PC-9 (cell line): ENCODE data around the gene CYP3A4. TPM values are rescaled to one million over a fixed set of nuclear protein-coding genes. Genes with fewer than 3 reads are reported as not detected.

Source experiments
- BruUV-seq: library from RNA; stranded (reverse); fragments of 400-500 nt; replicated peaks from 2 replicates; lab custom pipeline; 2021; lab: Mats Ljungman, UMichigan
- CTCF ChIA-PET: fragments of 300-600 bp; sonication (Branson Sonifier 250); formaldehyde crosslinking; loops from one replicate; lab custom pipeline; 2022; ENCODE audit warnings: antibody characterized with exemption; lab: Charles Lee
- POLR2A ChIA-PET: fragments of 300-600 bp; sonication (Branson Sonifier 250); formaldehyde crosslinking; loops from one replicate; lab custom pipeline; 2022; ENCODE audit warnings: antibody characterized with exemption; ENCODE audit not compliant: unreplicated experiment; lab: Charles Lee
- DNase-seq, 2 experiments: peaks; one replicate each; pipeline versions ENCODE4 v3.0.0 to v3.0.0-alpha.2; 2015 to 2022; ENCODE audit warnings: mixed read lengths in 1 of 2
- H2AFZ ChIP-seq: fragments of 200-600 bp; sonication (generic); 2 replicates; pipeline ENCODE4 v1.8.1; 2017; ENCODE audit warnings: antibody characterized with exemption
- H3F3A ChIP-seq: fragments of 200-600 bp; sonication (generic); 2 replicates; pipeline ENCODE4 v1.8.1; 2017; ENCODE audit warnings: antibody characterized with exemption, mild to moderate bottlenecking, low read depth; ENCODE audit not compliant: insufficient read depth
- H3K27ac ChIP-seq: fragments of 200-600 bp; sonication (generic); 2 replicates; pipeline ENCODE4 v1.6.1; 2016; ENCODE audit warnings: mixed run types
- H3K27me3 ChIP-seq: fragments of 200-600 bp; sonication (generic); 2 replicates; pipeline ENCODE4 v1.6.1; 2016; ENCODE audit warnings: low read depth, mixed run types; ENCODE audit not compliant: insufficient read depth
- H3K36me3 ChIP-seq: fragments of 200-600 bp; sonication (generic); 2 replicates; pipeline ENCODE4 v1.6.1; 2016; ENCODE audit warnings: low read depth, mixed run types
- H3K4me1 ChIP-seq: fragments of 200-600 bp; sonication (generic); replicated peaks from 2 replicates; pipeline ENCODE4 v1.6.1; 2016; ENCODE audit warnings: mixed run types; ENCODE audit not compliant: insufficient read depth
- H3K4me2 ChIP-seq: fragments of 200-600 bp; sonication (generic); 2 replicates; pipeline ENCODE4 v1.6.1; 2017; ENCODE audit warnings: mixed run types
- H3K4me3 ChIP-seq: fragments of 200-600 bp; sonication (generic); 2 replicates; pipeline ENCODE4 v1.6.1; 2016; ENCODE audit warnings: mixed run types
- H3K79me2 ChIP-seq: fragments of 200-600 bp; sonication (generic); 2 replicates; pipeline ENCODE4 v1.6.1; 2017; ENCODE audit warnings: low read depth, mixed run types
- H3K9me2 ChIP-seq: fragments of 200-600 bp; sonication (generic); 2 replicates; pipeline ENCODE4 v1.8.1; 2017; ENCODE audit warnings: mild to moderate bottlenecking; ENCODE audit not compliant: insufficient read depth
- H3K9me3 ChIP-seq: fragments of 200-600 bp; sonication (generic); 2 replicates; pipeline ENCODE4 v1.8.1; 2016; ENCODE audit warnings: low read depth; ENCODE audit not compliant: insufficient read depth
- H4K20me1 ChIP-seq: fragments of 200-600 bp; sonication (generic); 2 replicates; pipeline ENCODE4 v1.8.1; 2017; ENCODE audit not compliant: insufficient read depth
- CTCF ChIP-seq: fragments of 200-600 bp; sonication (generic); conservative IDR thresholded peaks from 2 replicates; pipeline ENCODE4 v1.6.1; 2017; ENCODE audit warnings: mixed run types, antibody characterized with exemption, mild to moderate bottlenecking, moderate library complexity
- EZH2 ChIP-seq: fragments of 200-600 bp; sonication (generic); IDR thresholded peaks from 2 replicates; pipeline ENCODE4 v1.8.0; 2017; ENCODE audit warnings: antibody characterized with exemption, low read depth
- intact Hi-C: fragments of 100-400 bp; cut with micrococcal nuclease; formaldehyde crosslinking; loops from one replicate; pipeline ENCODE4 v1.10.0; 2022; ENCODE audit not compliant: unreplicated experiment
- total RNA-seq: library from RNA; stranded (reverse); gene quantifications from 2 replicates; pipeline ENCODE4 v1.2.3, GENCODE V29; 2021

Gene CYP3A4
- total RNA-seq, 1 experiment from 2014 or later = not detected

GRCh38 chr7:99741441-99741795 lies 42.6 kb downstream of the CYP3A4 start:
- BruUV-seq = no TSS peak
- H3K36me3 ChIP-seq = no peaks in the 10 kb centered on the region
- POLR2A ChIA-PET = no interaction called here
- no peaks in the 10 kb centered on the region for H3K9me2 ChIP-seq
- CTCF ChIA-PET = interaction anchor here (0.7 kb wide), 1 partner anchor 46 kb away, joined by 3 read pairs; no protein-coding TSS in a partner anchor
- no peak overlapping the region for H3K4me2 ChIP-seq
- H4K20me1 ChIP-seq = no peaks in the 10 kb centered on the region
- H3K27ac ChIP-seq = no peak overlapping the region
- intact Hi-C loops = no loop called here
- no peaks in the 10 kb centered on the region for H3K79me2 ChIP-seq
- H2AFZ ChIP-seq = no peak overlapping the region
- H3K4me3 ChIP-seq = no peak overlapping the region
- H3K9me3 ChIP-seq = no peaks in the 10 kb centered on the region
- 0 out of 2 replicates have a peak, but pooled peaks cover 3% of the 10 kb centered on the region for H3F3A ChIP-seq
- H3K27me3 ChIP-seq = no peaks in the 10 kb centered on the region
- 0 out of 2 replicates have a peak, but pooled peaks cover 7% of the 10 kb centered on the region for H3K4me1 ChIP-seq
- no peak for DNase-seq
- TF ChIP-seq CTCF (no peak), EZH2 (no peak)

- Histone ChIP-seq H3K4me1 (0 out of 2 replicates have a peak, but pooled peaks cover 7% of the 10 kb centered on the region), H3K4me3 (no peak overlapping the region), H3K9me3 (no peaks in the 10 kb centered on the region), H4K20me1 (no peaks in the 10 kb centered on the region), H3K27ac (no peak overlapping the region), H3K9me2 (no peaks in the 10 kb centered on the region), H2AFZ (no peak overlapping the region), H3K36me3 (no peaks in the 10 kb centered on the region), H3F3A (0 out of 2 replicates have a peak, but pooled peaks cover 3% of the 10 kb centered on the region), H3K79me2 (no peaks in the 10 kb centered on the region), H3K27me3 (no peaks in the 10 kb centered on the region), H3K4me2 (no peak overlapping the region)
- no TSS peak for BruUV-seq
- ChIA-PET CTCF (no interaction called here), POLR2A (interaction anchor here (0.6 kb wide), 1 partner anchor 153 kb away, joined by 4 read pairs; no protein-coding TSS in a partner anchor)
- DNase-seq = peak in 1 of 2 experiments; percentile 45
- intact Hi-C loops = no loop called here
- no peak for TF ChIP-seq CTCF
- no peak for TF ChIP-seq EZH2
Observed at GRCh38 chr7:99740573-99741440, 43.2 kb downstream of the CYP3A4 start.

- TF ChIP-seq EZH2 (no peak), CTCF (no peak)
Observed at GRCh38 chr7:99739699-99740572, 44.0 kb downstream of the CYP3A4 start.

More at GRCh38 chr7:99739699-99740572, 44.0 kb downstream of the CYP3A4 start:
- Histone ChIP-seq H3K9me3 (no peaks in the 10 kb centered on the region), H3K4me1 (0 out of 2 replicates have a peak, but pooled peaks cover 7% of the 10 kb centered on the region), H2AFZ (no peak overlapping the region), H3K27me3 (no peaks in the 10 kb centered on the region), H3K9me2 (no peaks in the 10 kb centered on the region), H3K4me3 (no peak overlapping the region), H3K79me2 (no peaks in the 10 kb centered on the region), H3K4me2 (no peak overlapping the region), H3K36me3 (no peaks in the 10 kb centered on the region), H3K27ac (no peak overlapping the region), H3F3A (0 out of 2 replicates have a peak, but pooled peaks cover 3% of the 10 kb centered on the region), H4K20me1 (no peaks in the 10 kb centered on the region)
- intact Hi-C loops = no loop called here
- ChIA-PET CTCF (no interaction called here), POLR2A (interaction anchor here (0.7 kb wide), 1 partner anchor 20 kb away, joined by 5 read pairs; no protein-coding TSS in a partner anchor)
- BruUV-seq = no TSS peak
- no peak for DNase-seq
